Measurements from ENCODE around the gene FBXL15. TPM values are rescaled to one million over a fixed set of nuclear protein-coding genes. Genes with fewer than 3 reads are reported as not detected.
A peak's percentile ranks its signal among the peaks of the same experiment; 100 is the strongest.

FBXL15 gene
- polyA plus RNA-seq, 4 donors, result 24.8 to 47.0 (median 34.6) TPM

- DNase-seq (peak; percentile 33 to 69), FAIRE-seq (no peak)
- Histone ChIP-seq H3K27ac (ENCODE audit: low read depth in 1 of 3, low read length in 2 of 3) (no peak overlapping the region), H3K27me3 (ENCODE audit: control insufficient read depth in 3 of 3, insufficient read depth in 3 of 3, low read length in 3 of 3) (no peaks in the 10 kb centered on the region), H3K4me1 (ENCODE audit: control insufficient read depth in 3 of 3, insufficient read depth in 2 of 3, low read depth in 1 of 3, low read length in 2 of 3) (peaks cover 0 to 8% (median 0%) of the 10 kb centered on the region in 3 donors), H3K4me3 (ENCODE audit: low read depth in 1 of 3, low read length in 3 of 3) (peak overlapping the region in 2 of 3 donors; percentile 15 to 21), H3K9me3 (ENCODE audit: control insufficient read depth in 2 of 2, insufficient read depth in 1 of 2, low read depth in 1 of 2, low read length in 1 of 2) (no peaks in the 10 kb centered on the region), H3K36me3 (ENCODE audit: control insufficient read depth in 3 of 3, insufficient read depth in 2 of 3, low read depth in 1 of 3, low read length in 3 of 3) (peaks cover 0 to 14% (median 0%) of the 10 kb centered on the region in 3 donors)
- WGBS, 3 donors, result 18 to 47% (median 25%) methylated on average over 6 of the region's 6 CpGs
These were observed 47.4 kb downstream of the FBXL15 start for GRCh38 chr10:102467971-102468438.

GRCh38 chr10:102468683-102469082 is 48.0 kb downstream of the FBXL15 start:
- WGBS, 3 donors, result 83 to 92% (median 87%) methylated on average over 9 of the region's 9 CpGs
- H3K27ac ChIP-seq (ENCODE audit: low read depth in 1 of 3, low read length in 2 of 3), result peak overlapping the region in 1 of 3 donors; percentile 40
- no peaks in the 10 kb centered on the region for H3K27me3 ChIP-seq (ENCODE audit: control insufficient read depth in 3 of 3, insufficient read depth in 3 of 3, low read length in 3 of 3)
- DNase-seq (no peak), FAIRE-seq (no peak)
- peaks cover 0 to 3% (median 0%) of the 10 kb centered on the region in 3 donors for H3K4me1 ChIP-seq (ENCODE audit: control insufficient read depth in 3 of 3, insufficient read depth in 2 of 3, low read depth in 1 of 3, low read length in 2 of 3)
- peaks cover 0 to 16% (median 0%) of the 10 kb centered on the region in 3 donors for H3K36me3 ChIP-seq (ENCODE audit: control insufficient read depth in 3 of 3, insufficient read depth in 2 of 3, low read depth in 1 of 3, low read length in 3 of 3)
- H3K4me3 ChIP-seq (ENCODE audit: low read depth in 1 of 3, low read length in 3 of 3), result no peak overlapping the region
- H3K9me3 ChIP-seq (ENCODE audit: control insufficient read depth in 2 of 2, insufficient read depth in 1 of 2, low read depth in 1 of 2, low read length in 1 of 2), result no peaks in the 10 kb centered on the region

GRCh38 chr10:102470579-102471546 is 50.2 kb downstream of the FBXL15 start:
- H3K27me3 ChIP-seq (ENCODE audit: control insufficient read depth in 3 of 3, insufficient read depth in 3 of 3, low read length in 3 of 3), result no peaks in the 10 kb centered on the region
- no peak overlapping the region for H3K27ac ChIP-seq (ENCODE audit: low read depth in 1 of 3, low read length in 2 of 3)
- DNase-seq (no peak), FAIRE-seq (no peak)
- WGBS, 3 donors, result 92 to 94% (median 94%) methylated on average over 35 to 36 of the region's 36 CpGs
- H3K4me1 ChIP-seq (ENCODE audit: control insufficient read depth in 3 of 3, insufficient read depth in 2 of 3, low read depth in 1 of 3, low read length in 2 of 3), result no peaks in the 10 kb centered on the region
- peaks cover 0 to 26% (median 0%) of the 10 kb centered on the region in 3 donors for H3K36me3 ChIP-seq (ENCODE audit: control insufficient read depth in 3 of 3, insufficient read depth in 2 of 3, low read depth in 1 of 3, low read length in 3 of 3)
- no peak overlapping the region for H3K4me3 ChIP-seq (ENCODE audit: low read depth in 1 of 3, low read length in 3 of 3)
- H3K9me3 ChIP-seq (ENCODE audit: control insufficient read depth in 2 of 2, insufficient read depth in 1 of 2, low read depth in 1 of 2, low read length in 1 of 2), result no peaks in the 10 kb centered on the region

Other genes with a start within 250 kb of the FBXL15 start
- gene ELOVL3, start 194.5 kb upstream of the FBXL15 start, polyA plus RNA-seq, result under 1 TPM in 2 of 4 donors, not detected in 2; 0.40 to 0.42 TPM
- gene PITX3, start 179.3 kb upstream of the FBXL15 start, polyA plus RNA-seq, result under 1 TPM in 1 of 4 donors, not detected in 3; 0.04 TPM
- gene GBF1, start 175.3 kb upstream of the FBXL15 start, polyA plus RNA-seq, result 10 to 100 TPM; 13.2 to 53.0 (median 18.4) TPM
- gene NFKB2, start 25.1 kb upstream of the FBXL15 start, polyA plus RNA-seq, result 10 to 100 TPM; 13.5 to 22.3 (median 15.6) TPM
- gene PSD, start 2.1 kb upstream of the FBXL15 start, polyA plus RNA-seq, result 10 to 100 TPM in 1 of 4 donors, 1 to 10 TPM in 3; 1.1 to 30.6 (median 2.9) TPM
- gene CUEDC2, start 11.7 kb downstream of the FBXL15 start, polyA plus RNA-seq, result 10 to 100 TPM; 23.3 to 43.8 (median 30.0) TPM
- 1 to 10 TPM in 1 of 4 donors, under 1 TPM in 1, not detected in 2; 0.61 to 3.8 TPM for gene C10orf95, start 30.7 kb downstream of the FBXL15 start, polyA plus RNA-seq
- 10 to 100 TPM; 42.1 to 68.1 (median 67.2) TPM for gene ACTR1A, start 81.9 kb downstream of the FBXL15 start, polyA plus RNA-seq
- 10 to 100 TPM in 1 of 4 donors, 1 to 10 TPM in 3; 2.2 to 15.0 (median 4.0) TPM for gene SUFU, start 83.1 kb downstream of the FBXL15 start, polyA plus RNA-seq
- 10 to 100 TPM; 38.1 to 65.1 (median 44.7) TPM for gene TRIM8, start 223.6 kb downstream of the FBXL15 start, polyA plus RNA-seq

Data from small intestine (tissue), 7 donors.